ENCODE measurements around the gene HAUS5. TPM values are rescaled to one million over a fixed set of nuclear protein-coding genes. Genes with fewer than 3 reads are reported as not detected.
"Not testable (repeated sequence)": the region's sequence is repeated elsewhere in the genome, so short reads cannot be mapped to it uniquely, and the experiment has no call there.

HAUS5 gene
- total RNA-seq, 4 donors from 2014 or later: 7.9 to 17.8 (median 10.2) TPM

- H3K36me3 ChIP-seq: no peaks in the 10 kb centered on the region
- 92 to 93% methylated on average over 1 of the region's 1 CpG for WGBS, 2 donors
- no peak for TF ChIP-seq CTCF (IDR thresholded peaks at IDR 0.05)
- TF ChIP-seq POLR2A (IDR thresholded peaks at IDR 0.05): no peak
- intact Hi-C loops (cut with DNase I): no loop called here
- H3K4me3 ChIP-seq (replicated peaks in 1 of 3): no peak overlapping the region
- no peaks in the 10 kb centered on the region for H3K4me1 ChIP-seq
- H3K27me3 ChIP-seq: no peaks in the 10 kb centered on the region
- no peaks in the 10 kb centered on the region for H3K9me3 ChIP-seq
- DNase-seq: no peak
- no peak overlapping the region for H3K27ac ChIP-seq
Observed at GRCh38 chr19:35595928-35596327, 16.6 kb upstream of the HAUS5 start.

- no peak overlapping the region for H3K27ac ChIP-seq
- intact Hi-C loops (cut with DNase I): no loop called here
Observed at GRCh38 chr19:35596366-35596999, 16.1 kb upstream of the HAUS5 start.

GRCh38 chr19:35601971-35602370 lies 10.6 kb upstream of the HAUS5 start:
- TF ChIP-seq POLR2A (IDR thresholded peaks at IDR 0.05) (no peak), CTCF (IDR thresholded peaks at IDR 0.05) (no peak)
- intact Hi-C loops (cut with DNase I): loop anchor here (10.0 kb wide), 1 partner anchor 327 kb away; no protein-coding TSS in a partner anchor
- H3K27ac ChIP-seq: no peak overlapping the region
- no peaks in the 10 kb centered on the region for H3K27me3 ChIP-seq
- H3K4me1 ChIP-seq: no peaks in the 10 kb centered on the region
- H3K9me3 ChIP-seq: no peaks in the 10 kb centered on the region
- H3K4me3 ChIP-seq (replicated peaks in 1 of 3): no peak overlapping the region
- H3K36me3 ChIP-seq: no peaks in the 10 kb centered on the region
- DNase-seq: no peak
- WGBS, 2 donors: 85 to 100% methylated on average over 3 of the region's 3 CpGs

More at GRCh38 chr19:35596366-35596999, 16.1 kb upstream of the HAUS5 start:
- H3K36me3 ChIP-seq: no peaks in the 10 kb centered on the region
- H3K4me1 ChIP-seq: no peaks in the 10 kb centered on the region
- TF ChIP-seq CTCF (IDR thresholded peaks at IDR 0.05) (no peak), POLR2A (IDR thresholded peaks at IDR 0.05) (no peak)
- H3K9me3 ChIP-seq: no peaks in the 10 kb centered on the region
- H3K27me3 ChIP-seq: no peaks in the 10 kb centered on the region
- H3K4me3 ChIP-seq (replicated peaks in 1 of 3): no peak overlapping the region
- no peak for DNase-seq
- 66 to 76% methylated on average over 4 of the region's 4 CpGs for WGBS, 2 donors

DNA sequence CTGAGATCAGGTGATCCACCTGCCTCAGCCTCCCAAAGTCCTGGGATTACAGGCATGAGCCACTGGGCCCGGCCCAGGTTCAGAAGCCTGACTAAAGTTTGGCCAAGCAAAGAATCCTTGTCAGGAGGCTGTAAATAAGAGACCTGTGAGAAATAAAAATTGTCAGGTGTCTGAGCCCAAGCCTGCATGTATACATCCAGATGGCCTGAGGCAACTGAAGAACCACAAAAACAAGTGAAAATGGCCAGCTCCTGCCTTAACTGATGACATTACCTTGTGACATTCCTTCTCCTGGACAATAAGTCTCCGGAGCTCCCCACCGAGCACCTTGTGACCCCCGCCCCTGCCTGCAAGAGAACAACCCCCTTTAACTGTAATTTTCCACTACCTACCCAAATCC lies 8.1 kb upstream of the HAUS5 start:
- H3K27me3 ChIP-seq; H3K4me3 ChIP-seq (replicated peaks in 1 of 3); H3K9me3 ChIP-seq; H3K4me1 ChIP-seq; H3K27ac ChIP-seq; H3K36me3 ChIP-seq; DNase-seq: not testable (repeated sequence)
- intact Hi-C loops (cut with DNase I): loop anchor here (10.0 kb wide), 1 partner anchor 330 kb away; no protein-coding TSS in a partner anchor
- 90 to 91% methylated on average over 4 of the region's 4 CpGs for WGBS, 2 donors

DNA sequence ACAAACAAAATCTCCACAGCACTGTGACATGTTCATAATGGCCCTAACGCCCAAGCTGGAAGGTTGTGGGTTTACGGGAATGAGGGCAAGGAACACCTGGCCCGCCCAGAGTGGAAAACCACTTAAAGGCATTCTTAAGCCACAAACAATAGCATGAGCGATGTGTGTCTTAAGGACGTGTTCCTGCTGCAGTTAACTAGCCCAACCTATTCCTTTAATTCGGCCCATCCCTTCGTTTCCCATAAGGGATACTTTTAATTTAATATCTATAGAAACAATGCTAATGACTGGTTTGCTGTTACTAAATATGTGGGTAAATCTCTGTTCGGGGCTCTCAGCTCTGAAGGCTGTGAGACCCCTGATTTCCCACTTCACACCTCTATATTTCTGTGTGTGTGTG lies 5.4 kb upstream of the HAUS5 start:
- DNase-seq; H3K9me3 ChIP-seq; H3K4me1 ChIP-seq; H3K36me3 ChIP-seq; H3K27me3 ChIP-seq; H3K4me3 ChIP-seq (replicated peaks in 1 of 3); H3K27ac ChIP-seq: not testable (repeated sequence)
- 85 to 86% methylated on average over 8 of the region's 8 CpGs for WGBS, 2 donors
- intact Hi-C loops (cut with DNase I): loop anchor here (10.0 kb wide), 1 partner anchor 332 kb away; no protein-coding TSS in a partner anchor

- Histone ChIP-seq H3K9me3 (no peaks in the 10 kb centered on the region), H3K36me3 (no peaks in the 10 kb centered on the region), H3K4me1 (peaks cover 5% of the 10 kb centered on the region in 2 donors), H3K4me3 (replicated peaks in 1 of 3) (no peak overlapping the region), H3K27me3 (no peaks in the 10 kb centered on the region), H3K27ac (no peak overlapping the region)
- intact Hi-C loops (cut with DNase I): loop anchor here (10.0 kb wide), 1 partner anchor 333 kb away; no protein-coding TSS in a partner anchor
- no peak for DNase-seq
- 77 to 85% methylated on average over 3 of the region's 3 CpGs for WGBS, 2 donors
- TF ChIP-seq CTCF (IDR thresholded peaks at IDR 0.05): no peak
- no peak for TF ChIP-seq POLR2A (IDR thresholded peaks at IDR 0.05)
Observed at GRCh38 chr19:35607661-35608060, 4.9 kb upstream of the HAUS5 start.

All from thyroid gland (tissue), 4 donors.